Activated CD8-positive, alpha-beta memory T cell treated with anti-CD3 and anti-CD28 coated beads for 36 hours (primary cell): ENCODE data around the gene PROX1. TPM values are rescaled to one million over a fixed set of nuclear protein-coding genes. Genes with fewer than 3 reads are reported as not detected.

Source experiments
- CTCF ChIA-PET: fragments of 350-600 bp; sonication (Branson Sonifier 250); formaldehyde crosslinking; loops from one replicate; lab custom pipeline; 2021; ENCODE audit warnings: antibody characterized with exemption; lab: Charles Lee
- POLR2A ChIA-PET: fragments of 350-600 bp; sonication (Branson Sonifier 250); formaldehyde crosslinking; loops from one replicate; lab custom pipeline; 2021; ENCODE audit warnings: antibody characterized with exemption; lab: Charles Lee
- total RNA-seq, 2 experiments: library from RNA; stranded (reverse); gene quantifications; one replicate each; pipeline ENCODE4 v1.2.3, GENCODE V29; 2021

The PROX1 gene
- total RNA-seq, 2 experiments from 2014 or later, result not detected

- POLR2A ChIA-PET, result no interaction called here
These were observed 56.9 kb downstream of the PROX1 start for GRCh38 chr1:214044438-214045214.

DNA sequence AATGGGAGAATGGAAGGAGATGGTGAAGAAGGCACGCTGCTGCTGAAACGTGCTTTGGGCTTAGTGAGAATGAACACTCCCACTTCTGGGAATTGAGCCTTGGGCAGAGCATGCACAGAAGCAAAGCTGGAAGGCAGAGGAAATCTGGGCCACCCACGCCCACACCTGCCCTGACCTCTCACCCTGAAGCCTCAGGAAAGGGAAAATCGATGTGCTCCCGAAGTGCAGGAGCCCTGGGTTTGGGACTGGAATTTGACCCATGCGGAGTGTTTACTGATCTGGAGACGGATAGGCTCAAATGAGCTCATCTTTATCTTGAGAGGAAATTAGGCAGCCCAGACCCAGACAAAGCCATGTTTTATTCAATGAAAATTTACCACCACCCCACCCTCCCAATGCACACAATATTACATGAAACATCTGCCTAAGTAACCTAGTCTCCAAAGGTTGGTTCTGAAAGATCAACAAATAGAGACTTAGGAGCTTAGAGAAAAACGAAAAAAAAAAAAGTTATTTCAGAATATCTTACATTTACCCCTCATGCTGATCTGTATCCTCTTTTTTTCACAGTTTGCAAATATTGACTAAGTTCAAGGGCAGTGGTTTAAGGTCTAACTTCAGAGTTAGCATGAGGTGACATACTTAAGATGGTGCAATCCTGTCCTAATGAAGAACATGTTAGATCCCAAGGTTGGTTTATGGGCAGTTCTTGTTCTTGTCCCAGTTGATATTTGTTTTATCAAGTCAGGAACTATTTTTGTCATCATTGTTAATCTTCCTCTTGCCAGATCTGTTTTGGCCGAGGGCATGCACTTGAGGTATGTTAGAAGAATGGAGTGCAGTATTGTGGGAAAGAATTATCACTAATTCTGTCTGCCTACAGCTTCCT lies 63.0 kb downstream of the PROX1 start:
- ChIA-PET CTCF (no interaction called here), POLR2A (no interaction called here)

More at GRCh38 chr1:214044438-214045214, 56.9 kb downstream of the PROX1 start:
- CTCF ChIA-PET, result no interaction called here

DNA sequence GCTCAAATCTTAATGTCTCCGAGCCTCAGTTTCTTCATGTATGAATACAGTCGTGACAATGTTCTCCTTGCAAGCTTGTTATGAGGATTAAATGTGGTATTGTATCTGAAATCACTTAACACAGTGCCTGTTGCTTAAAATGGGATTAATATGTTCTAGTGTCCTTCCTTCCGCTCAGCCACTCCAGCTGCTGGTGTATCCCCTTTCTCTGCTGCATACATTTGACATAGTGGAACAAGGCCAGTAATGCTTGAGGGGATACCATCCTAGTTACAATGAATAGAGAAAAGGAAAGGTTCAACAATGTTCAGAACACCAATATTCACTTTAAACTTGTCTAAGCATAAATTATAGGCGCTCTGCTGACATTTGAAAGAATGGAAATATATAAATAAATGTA lies 64.0 kb downstream of the PROX1 start:
- CTCF ChIA-PET, result no interaction called here
- POLR2A ChIA-PET, result no interaction called here

DNA sequence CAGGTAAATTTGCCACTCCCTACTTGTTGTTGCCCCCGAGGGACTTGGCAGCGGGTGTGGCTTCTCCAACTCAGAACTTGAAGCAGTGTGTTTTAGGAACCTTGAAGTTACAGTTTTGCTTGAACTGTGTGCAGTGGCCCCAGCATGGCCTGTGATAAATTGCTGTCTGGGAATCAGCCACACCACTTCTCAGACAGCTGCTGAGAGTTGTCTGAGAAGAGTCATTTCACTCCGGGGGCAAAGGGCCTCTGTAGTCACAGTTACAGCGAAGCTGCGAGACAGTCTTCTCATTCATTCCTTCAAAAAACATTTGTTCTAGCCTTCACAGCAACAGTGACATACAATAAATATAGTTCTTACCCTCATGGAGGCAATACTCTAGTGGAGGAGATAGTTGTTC lies 70.3 kb downstream of the PROX1 start:
- POLR2A ChIA-PET, result no interaction called here
- CTCF ChIA-PET, result no interaction called here

GRCh38 chr1:214066190-214066589 lies 78.4 kb downstream of the PROX1 start:
- POLR2A ChIA-PET, result no interaction called here
- CTCF ChIA-PET, result no interaction called here

DNA sequence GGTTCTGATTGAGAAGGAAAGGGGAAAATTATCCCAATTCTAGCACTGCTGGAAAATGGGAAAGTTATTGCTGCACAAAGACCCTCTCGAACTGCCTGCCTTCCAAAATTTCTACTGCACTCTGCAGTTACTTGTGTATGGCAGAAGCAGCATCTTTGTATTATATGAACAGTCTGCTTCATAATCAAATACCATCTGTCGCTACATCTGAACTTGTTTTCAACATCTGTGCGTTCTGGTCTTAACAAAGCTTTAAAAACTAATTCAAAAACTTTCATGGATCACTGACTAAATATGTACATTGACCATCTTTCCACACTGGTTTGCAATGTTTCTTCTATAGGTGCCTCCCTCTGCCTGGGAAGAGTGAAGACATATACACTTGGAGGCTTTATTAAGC lies 79.2 kb downstream of the PROX1 start:
- ChIA-PET CTCF (no interaction called here), POLR2A (no interaction called here)

DNA sequence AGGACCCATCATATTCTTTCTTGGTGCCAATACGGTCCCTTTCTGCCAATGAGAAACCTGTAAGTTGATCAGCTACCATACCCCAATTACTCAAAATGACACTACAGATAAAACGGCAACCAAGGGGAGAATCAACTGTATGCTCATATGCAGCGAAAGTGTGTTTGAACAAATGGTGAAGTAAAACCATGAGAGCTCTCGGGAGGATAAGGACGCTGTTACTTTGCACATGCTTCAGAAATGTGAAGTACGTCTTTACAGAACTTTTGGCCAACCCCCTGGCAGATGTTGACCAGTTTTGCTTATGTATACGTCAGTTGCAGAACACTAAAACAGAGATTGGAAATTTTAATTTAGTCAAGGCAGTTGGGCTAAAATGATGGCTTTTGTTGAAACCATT lies 79.6 kb downstream of the PROX1 start:
- POLR2A ChIA-PET, result no interaction called here
- CTCF ChIA-PET, result no interaction called here

DNA sequence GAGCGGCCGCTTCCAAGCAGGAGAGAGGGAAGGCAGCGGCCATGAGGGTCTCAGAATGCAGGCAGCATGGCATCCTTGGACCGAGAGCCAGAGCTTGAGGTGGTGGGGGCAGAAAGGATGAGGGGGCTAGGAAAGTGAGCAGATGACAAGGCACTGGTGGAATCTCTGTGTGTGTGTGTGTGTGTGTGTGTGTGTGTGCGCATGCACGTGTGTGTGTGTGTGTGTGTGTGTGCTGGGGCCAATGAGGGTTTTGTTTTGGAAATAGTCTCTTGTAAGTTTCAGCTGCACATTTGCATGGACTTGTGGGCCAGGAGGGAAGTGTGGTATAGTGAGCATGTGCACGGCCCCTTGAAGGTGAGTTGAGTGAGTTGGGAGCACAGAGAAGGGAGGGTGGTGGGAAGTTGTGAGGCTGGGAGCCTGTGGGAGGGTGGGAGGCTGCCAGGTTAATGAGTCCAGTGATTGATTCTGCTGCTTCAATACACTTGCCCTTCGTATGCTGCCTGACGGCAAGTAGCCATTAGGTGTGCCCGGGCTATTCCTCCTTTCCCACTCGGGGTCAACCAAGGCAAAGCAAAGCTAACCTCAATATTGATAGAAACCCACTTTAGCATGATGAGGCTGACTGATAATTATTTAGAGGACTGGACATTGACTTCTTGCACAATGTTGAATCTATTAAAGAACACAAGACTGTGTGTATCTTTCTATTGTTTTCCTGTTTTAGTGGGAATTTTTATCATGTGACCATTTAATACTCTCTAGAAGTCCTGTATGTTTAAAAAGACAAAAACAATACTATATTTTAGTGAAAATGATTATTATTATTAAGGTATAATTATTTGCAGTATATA lies 80.3 kb downstream of the PROX1 start:
- POLR2A ChIA-PET, result no interaction called here
- CTCF ChIA-PET, result no interaction called here

DNA sequence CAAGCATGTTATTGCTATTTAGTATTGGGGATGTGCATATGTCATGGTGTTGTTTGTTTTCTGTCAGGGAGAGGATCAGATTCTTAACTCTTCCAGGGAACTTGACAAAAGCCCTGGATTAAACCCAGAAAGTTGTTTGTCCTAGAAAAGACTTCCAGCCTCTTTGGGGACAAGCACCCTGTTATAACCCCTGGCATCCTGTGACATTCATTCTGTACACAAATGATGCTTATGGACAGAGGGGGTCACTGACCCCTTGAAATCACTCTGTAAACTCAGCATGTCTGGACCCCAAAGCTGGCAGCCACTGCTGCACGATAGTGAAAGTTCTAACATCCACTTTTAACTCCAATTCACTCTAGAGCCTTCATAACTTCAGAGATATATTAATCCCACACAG lies 81.2 kb downstream of the PROX1 start:
- CTCF ChIA-PET, result no interaction called here
- POLR2A ChIA-PET, result no interaction called here

GRCh38 chr1:214071469-214071868 lies 83.7 kb downstream of the PROX1 start:
- ChIA-PET CTCF (no interaction called here), POLR2A (no interaction called here)

GRCh38 chr1:214072426-214073157 lies 84.8 kb downstream of the PROX1 start:
- POLR2A ChIA-PET, result no interaction called here

DNA sequence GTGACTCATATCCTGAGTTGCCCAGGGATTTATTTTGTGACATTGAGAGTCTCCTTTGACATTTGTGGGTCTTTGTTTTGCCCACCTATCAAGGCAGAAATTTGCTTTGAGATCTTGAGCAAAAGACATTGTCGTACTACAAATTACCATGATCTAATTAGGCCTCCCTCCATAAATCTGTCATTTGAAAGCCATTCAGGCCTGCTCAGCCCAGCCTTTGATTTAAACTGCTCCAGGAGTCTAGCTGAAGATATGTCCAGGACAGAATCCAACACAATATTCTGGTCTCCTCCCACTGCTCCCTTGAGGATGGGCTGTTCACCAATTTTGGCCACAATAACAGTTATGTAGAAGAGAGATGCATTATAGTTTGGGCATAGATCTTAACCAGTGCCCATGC lies 86.7 kb downstream of the PROX1 start:
- ChIA-PET CTCF (no interaction called here), POLR2A (no interaction called here)

More at GRCh38 chr1:214072426-214073157, 84.8 kb downstream of the PROX1 start:
- CTCF ChIA-PET, result no interaction called here

GRCh38 chr1:214075305-214075998 lies 87.7 kb downstream of the PROX1 start:
- ChIA-PET CTCF (no interaction called here), POLR2A (no interaction called here)

DNA sequence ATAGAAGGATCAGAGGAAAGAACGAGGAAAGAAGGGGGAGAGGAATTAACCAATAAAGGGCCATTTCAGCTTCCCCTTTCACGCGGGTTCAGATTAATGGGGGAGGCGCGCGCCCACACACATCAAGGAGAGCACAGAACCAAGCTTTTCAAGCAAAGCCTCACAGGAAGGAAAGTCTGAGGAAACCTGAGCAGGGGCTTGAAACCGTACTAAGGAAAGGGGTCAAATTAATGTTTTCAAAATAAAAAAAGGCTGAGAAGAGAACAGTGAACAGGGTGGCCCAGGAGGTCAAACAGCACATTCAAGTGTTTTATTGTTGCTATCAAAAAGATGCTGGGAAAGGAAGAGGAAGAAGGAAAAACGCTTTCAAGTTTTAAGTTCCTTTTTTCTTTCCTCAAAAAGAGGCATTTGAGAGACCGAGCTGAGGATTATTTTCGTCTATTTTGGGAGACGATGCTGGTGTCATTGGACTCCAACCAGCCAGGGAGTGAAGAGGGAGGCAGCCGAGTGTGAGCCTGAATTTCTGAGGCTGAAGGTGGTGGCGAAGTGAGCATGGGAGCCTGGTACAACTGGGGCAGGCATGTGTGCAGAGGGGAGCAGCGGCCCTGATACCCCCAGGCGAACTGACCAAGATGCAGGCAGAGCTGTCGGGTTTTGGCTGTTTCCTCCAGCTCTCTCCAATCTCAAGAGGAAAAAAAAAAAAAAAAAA lies 88.4 kb downstream of the PROX1 start:
- POLR2A ChIA-PET, result interaction anchor here (0.6 kb wide), 1 partner anchor 247 kb away, joined by 4 read pairs; no protein-coding TSS in a partner anchor

GRCh38 chr1:214076708-214077065 lies 88.9 kb downstream of the PROX1 start:
- POLR2A ChIA-PET, result interaction anchor here (0.6 kb wide), 1 partner anchor 247 kb away, joined by 4 read pairs; no protein-coding TSS in a partner anchor
- CTCF ChIA-PET, result interaction anchor here (0.5 kb wide), 1 partner anchor 1531 kb away, joined by 3 read pairs; no protein-coding TSS in a partner anchor

More for the DNA sequence above, 88.4 kb downstream of the PROX1 start:
- CTCF ChIA-PET, result interaction anchor here (0.5 kb wide), 1 partner anchor 1530 kb away, joined by 3 read pairs; no protein-coding TSS in a partner anchor

- CTCF ChIA-PET, result no interaction called here
- POLR2A ChIA-PET, result no interaction called here
These were observed 91.2 kb downstream of the PROX1 start for GRCh38 chr1:214078950-214079349.

DNA sequence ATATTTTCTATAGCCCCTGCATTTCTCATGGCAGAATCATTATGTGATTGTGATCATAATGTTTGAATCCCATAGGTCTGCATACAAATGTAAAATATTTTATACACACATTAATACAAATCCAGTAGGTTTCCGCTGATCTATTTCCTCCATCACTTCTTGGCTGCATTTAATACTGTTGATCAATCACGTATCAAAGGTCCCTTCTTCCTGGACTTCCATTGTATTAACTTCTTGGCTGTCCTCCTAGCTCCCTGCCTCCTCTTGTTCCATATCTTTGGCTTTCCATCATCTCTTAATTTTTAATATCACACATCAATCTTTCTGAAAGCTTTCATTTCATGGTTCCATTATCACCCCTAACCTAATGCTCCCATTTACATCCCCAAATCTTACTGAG lies 97.6 kb downstream of the PROX1 start:
- ChIA-PET CTCF (no interaction called here), POLR2A (no interaction called here)

GRCh38 chr1:214086945-214087344 lies 99.2 kb downstream of the PROX1 start:
- POLR2A ChIA-PET, result no interaction called here
- CTCF ChIA-PET, result no interaction called here
